Epithelial cell of esophagus (primary cell): ENCODE measurements around the gene DNAJB12.

ENCODE experiments used
- DNase-seq: peaks from one replicate; pipeline ENCODE4 v3.0.0; 2010; ENCODE audit warnings: low read depth
- H3K4me3 ChIP-seq: 2 replicates; pipeline ENCODE4 v1.5.1; 2011; ENCODE audit warnings: mild to moderate bottlenecking, low read length, control low read depth
- TF ChIP-seq, protein P1 (sequence below): IDR thresholded peaks from 2 replicates; pipeline ENCODE4 v1.5.1; 2011; ENCODE audit warnings: low read depth, mild to moderate bottlenecking, low read length, control low read depth, inconsistent platforms; ENCODE audit not compliant: insufficient read depth; ENCODE audit errors: missing control alignments

DNAJB12 gene

DNA sequence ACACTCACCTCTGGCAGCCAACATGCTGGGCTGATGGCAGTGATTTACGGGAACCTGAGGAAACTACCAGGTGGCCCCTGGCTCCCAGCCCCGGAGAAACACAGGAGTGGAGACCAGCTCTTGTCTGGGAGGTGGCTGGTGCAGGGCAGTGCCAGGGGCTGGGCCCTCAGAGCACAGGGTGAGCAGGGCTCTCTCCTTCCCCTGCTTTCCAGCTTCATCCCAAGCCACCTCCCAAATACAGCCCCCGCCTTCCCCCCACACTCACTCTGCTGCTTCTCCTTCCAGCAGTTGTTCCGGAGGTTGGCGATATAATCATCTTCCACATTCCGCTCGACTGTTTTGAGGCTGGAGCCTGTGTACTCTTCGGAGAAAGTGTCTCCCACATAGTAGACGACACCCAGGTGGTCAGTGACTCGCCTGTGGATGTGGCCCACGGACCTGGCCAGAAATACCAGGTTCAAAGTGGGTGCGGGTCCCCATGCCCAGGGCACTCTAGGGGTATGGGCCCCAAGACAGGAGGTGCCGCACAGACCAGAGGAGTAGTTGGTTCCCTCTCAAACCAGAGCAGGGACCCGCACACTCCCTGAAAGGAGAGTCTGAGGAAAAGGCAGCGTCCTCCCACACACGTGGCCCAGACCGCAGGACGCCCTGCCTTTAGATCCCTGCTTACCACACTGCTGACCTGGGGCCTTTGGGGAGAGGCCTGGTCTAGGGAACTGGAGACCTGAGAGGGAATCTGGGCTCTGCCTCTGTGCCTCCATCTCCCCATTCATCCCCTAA lies 18.3 kb downstream of the DNAJB12 start:
- TF ChIP-seq, protein P1, sequence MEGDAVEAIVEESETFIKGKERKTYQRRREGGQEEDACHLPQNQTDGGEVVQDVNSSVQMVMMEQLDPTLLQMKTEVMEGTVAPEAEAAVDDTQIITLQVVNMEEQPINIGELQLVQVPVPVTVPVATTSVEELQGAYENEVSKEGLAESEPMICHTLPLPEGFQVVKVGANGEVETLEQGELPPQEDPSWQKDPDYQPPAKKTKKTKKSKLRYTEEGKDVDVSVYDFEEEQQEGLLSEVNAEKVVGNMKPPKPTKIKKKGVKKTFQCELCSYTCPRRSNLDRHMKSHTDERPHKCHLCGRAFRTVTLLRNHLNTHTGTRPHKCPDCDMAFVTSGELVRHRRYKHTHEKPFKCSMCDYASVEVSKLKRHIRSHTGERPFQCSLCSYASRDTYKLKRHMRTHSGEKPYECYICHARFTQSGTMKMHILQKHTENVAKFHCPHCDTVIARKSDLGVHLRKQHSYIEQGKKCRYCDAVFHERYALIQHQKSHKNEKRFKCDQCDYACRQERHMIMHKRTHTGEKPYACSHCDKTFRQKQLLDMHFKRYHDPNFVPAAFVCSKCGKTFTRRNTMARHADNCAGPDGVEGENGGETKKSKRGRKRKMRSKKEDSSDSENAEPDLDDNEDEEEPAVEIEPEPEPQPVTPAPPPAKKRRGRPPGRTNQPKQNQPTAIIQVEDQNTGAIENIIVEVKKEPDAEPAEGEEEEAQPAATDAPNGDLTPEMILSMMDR, result no peak
- H3K4me3 ChIP-seq, result no peak overlapping the region
- DNase-seq, result no peak

DNA sequence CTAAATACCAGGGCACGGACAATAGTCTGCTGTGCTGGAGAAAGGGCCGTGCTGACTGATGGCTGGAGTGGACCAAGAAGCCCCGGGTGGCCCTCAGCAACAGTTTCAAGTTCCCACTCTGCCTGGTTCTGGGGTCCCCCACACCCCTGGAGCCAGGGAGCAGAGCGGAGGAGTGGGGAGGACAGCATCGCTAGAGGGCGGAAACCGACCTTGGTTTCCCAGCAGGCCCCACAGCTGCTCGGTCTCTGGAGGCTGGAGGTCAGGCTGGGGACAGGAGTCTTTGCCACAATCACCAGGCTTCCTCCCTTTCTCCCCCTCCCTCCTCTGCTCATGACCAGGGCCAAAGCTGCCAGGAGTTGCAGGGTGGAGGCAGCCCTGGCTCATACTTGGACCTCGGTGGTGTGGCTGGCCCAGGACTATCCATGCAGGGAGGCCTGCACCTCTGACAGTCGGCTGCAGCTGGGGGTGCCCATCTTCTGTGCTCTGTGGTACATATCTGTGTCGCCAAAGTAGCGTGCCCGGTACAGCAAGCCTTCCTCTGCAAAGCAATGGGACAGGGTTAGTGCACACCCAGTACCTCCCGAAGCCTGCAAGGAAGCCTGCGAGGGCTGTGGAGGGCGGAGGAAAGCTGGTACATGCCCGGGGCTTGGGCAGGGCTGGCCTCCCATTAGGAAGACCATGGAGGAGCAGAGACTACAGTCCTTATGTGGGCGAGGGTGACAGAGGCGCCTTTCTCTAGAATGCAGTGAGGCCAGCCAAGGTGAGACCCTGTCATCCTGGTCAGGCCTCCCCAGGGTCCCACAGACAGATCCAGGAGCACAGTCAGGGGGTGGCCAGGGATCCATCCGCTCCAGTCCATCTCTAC lies 19.1 kb downstream of the DNAJB12 start:
- TF ChIP-seq, protein P1, result no peak
- no peak overlapping the region for H3K4me3 ChIP-seq
- no peak for DNase-seq

DNA sequence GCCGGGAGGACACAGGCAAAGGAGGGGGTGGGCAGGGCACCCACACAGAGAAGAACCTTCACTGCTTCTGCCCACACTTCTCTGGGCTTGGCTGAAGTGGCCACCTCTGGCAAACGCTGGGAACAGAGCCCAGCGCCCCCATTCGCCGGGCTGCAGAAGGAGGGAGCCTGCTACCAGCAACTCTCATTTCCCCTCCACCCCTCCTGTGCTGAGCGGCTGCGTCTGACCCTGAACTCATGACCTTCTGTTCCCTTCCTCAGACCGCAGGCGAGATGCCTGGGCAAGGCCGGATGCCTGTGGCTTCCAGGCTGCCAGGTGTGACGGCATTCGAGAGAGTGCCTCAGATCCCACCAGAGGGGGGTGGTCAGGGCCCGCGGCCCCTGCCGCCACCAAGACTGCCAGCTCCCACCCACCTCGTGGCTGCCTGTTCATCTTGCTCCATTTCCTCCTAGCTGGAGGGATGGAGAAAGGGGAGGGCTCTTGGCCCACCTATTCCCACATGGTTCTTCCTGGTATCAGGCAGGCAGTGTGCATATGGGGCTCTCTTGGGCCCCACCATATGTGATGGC lies 19.8 kb downstream of the DNAJB12 start:
- peak; percentile 66 for DNase-seq
- no peak overlapping the region for H3K4me3 ChIP-seq
- TF ChIP-seq, protein P1, result no peak

DNA sequence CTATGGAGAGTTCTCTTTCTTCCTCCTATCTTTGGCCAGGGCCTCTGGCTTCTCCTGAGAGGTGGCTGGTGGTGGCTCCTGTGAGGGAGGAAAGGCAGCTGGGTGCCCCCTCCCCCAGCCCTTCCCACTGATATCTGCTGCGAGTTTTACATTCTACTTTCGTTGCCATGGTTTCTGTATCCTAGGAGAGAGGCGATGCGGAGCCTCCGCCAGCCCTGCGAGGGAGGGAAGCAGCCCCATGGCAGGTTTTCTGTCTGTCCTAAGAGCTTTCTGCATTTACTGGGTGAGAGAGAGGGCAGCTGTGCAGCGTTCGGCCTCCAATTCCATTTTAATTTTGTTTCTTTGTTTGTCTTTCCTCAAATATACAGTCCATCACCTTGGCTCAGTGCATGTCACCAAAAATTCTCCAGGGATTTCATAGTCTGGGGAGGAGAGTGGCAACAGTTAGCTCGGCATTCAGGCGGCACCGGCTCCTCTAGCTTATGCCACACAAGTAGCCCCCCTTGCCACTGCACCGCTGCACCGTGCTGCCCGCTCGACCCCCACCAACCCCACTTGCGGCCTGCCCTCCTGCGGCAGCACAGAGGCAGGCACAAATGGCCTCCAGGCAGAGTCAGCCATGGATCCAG lies 20.4 kb downstream of the DNAJB12 start:
- no peak overlapping the region for H3K4me3 ChIP-seq
- DNase-seq, result no peak
- TF ChIP-seq, protein P1, result no peak

DNA sequence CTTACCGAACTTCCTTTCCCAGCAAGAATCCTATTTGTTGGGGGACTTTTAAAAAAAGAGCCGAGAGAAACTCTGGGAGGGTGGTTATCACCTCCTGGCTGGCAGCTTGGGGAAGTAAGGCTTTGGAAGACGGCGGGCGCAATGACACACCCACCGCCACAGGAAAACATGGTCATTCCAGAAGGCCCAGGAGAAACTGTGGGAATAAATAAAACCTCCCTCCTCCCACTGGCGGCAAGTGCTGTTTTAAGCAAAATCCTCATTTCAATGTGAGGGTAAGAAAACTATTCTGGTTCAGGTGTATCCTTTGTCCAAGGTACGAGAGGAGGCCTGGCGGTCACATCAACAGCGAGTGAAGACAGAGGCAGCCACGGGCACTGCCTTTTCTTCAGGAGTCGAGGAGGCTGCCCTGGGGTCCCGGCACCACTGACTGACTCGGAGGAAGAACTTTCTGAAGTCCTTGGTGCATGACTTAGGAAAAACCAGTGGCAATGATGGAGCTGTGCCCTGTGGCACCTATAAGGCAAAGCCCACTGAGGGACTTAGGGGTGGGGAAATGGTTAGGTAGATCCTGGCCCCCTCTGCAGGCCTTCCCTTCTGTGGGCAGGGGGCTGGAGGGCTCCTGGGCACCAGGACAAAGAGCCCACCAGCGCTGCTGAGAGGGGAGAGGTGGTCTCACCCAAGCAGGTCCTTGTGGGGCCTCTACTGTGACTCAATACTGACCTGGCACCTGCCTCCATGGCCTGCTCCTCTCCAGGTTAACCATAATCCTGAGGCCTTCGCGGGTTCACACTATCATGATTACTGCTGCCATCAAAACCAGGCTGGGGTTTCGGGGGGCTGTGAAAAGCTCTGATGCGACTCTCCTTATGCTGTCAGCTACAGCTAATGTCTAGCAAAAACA lies 21.4 kb downstream of the DNAJB12 start:
- TF ChIP-seq, protein P1, result no peak
- no peak for DNase-seq
- no peak overlapping the region for H3K4me3 ChIP-seq
